ENCODE results near the gene SP5. TPM values are rescaled to one million over a fixed set of nuclear protein-coding genes. Genes with fewer than 3 reads are reported as not detected.
"Not testable (repeated sequence)": the region's sequence is repeated elsewhere in the genome, so short reads cannot be mapped to it uniquely, and the experiment has no call there.

The SP5 gene
- total and polyA plus RNA-seq, 2 donors (not counting 3 experiments of a cell fraction or from before 2014, with no cell fraction given), result not detected

DNA sequence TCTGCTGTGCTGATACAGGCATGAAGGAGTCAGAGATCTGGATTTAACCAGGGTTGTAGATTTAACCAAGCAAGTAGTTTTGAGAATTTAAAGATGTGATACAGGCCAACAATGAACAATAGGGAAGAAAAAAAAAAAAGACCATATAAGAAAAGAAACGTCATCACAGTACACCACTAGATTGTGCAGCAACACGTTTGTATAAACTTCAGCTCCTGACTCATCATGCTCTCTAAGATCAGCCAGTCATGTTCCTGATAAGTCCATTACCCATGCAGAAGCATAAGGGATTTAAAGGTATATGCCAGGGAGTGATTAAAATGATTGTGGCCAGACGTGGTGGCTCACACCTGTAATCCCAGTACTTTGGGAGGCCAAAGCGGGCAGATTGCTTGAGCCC lies 32.8 kb downstream of the SP5 start:
- TF ChIP-seq EZH2 (IDR thresholded peaks at IDR 0.05; ENCODE audit: borderline replicate concordance, low read depth, low read length, severe bottlenecking), result no peak
- TF ChIP-seq FOS (IDR thresholded peaks at IDR 0.05; ENCODE audit: borderline replicate concordance, insufficient read depth, low read length), result no peak
- TF ChIP-seq POLR2A (IDR thresholded peaks at IDR 0.05; ENCODE audit: low read depth, low read length), result no peak
- no peak for TF ChIP-seq JUN (IDR thresholded peaks at IDR 0.05; ENCODE audit: borderline replicate concordance, insufficient read depth, insufficient read length, low read depth)
- TF ChIP-seq, protein P1, sequence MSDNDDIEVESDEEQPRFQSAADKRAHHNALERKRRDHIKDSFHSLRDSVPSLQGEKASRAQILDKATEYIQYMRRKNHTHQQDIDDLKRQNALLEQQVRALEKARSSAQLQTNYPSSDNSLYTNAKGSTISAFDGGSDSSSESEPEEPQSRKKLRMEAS (IDR thresholded peaks at IDR 0.05; ENCODE audit: insufficient read depth, insufficient read length), result no peak
- TF ChIP-seq POLR2AphosphoS5 (IDR thresholded peaks at IDR 0.05; ENCODE audit: insufficient read depth, low read depth, low read length), result no peak
- TF ChIP-seq, protein P2, sequence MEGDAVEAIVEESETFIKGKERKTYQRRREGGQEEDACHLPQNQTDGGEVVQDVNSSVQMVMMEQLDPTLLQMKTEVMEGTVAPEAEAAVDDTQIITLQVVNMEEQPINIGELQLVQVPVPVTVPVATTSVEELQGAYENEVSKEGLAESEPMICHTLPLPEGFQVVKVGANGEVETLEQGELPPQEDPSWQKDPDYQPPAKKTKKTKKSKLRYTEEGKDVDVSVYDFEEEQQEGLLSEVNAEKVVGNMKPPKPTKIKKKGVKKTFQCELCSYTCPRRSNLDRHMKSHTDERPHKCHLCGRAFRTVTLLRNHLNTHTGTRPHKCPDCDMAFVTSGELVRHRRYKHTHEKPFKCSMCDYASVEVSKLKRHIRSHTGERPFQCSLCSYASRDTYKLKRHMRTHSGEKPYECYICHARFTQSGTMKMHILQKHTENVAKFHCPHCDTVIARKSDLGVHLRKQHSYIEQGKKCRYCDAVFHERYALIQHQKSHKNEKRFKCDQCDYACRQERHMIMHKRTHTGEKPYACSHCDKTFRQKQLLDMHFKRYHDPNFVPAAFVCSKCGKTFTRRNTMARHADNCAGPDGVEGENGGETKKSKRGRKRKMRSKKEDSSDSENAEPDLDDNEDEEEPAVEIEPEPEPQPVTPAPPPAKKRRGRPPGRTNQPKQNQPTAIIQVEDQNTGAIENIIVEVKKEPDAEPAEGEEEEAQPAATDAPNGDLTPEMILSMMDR (IDR thresholded peaks at IDR 0.05; ENCODE audit: extremely low read depth in 1 of 2, insufficient read depth in 1 of 2, low read depth in 1 of 2, low read length in 2 of 2), result no peak
- no peak for TF ChIP-seq GATA2 (IDR thresholded peaks at IDR 0.05; ENCODE audit: insufficient read depth, insufficient read length, low read depth, low read length)
- no peak for TF ChIP-seq MYC (IDR thresholded peaks at IDR 0.05; ENCODE audit: low read depth, low read length)
- H3K79me2 ChIP-seq (ENCODE audit: control insufficient read depth, insufficient read depth, low read length), result no peaks in the 10 kb centered on the region
- no peaks in the 10 kb centered on the region for H3K9me3 ChIP-seq (replicated peaks; ENCODE audit: control insufficient read depth, insufficient read depth, low read length)
- no peaks in the 10 kb centered on the region for H3K9me1 ChIP-seq (replicated peaks; ENCODE audit: control insufficient read depth, extremely low read depth, insufficient read depth, low read length)
- no peaks in the 10 kb centered on the region for H4K20me1 ChIP-seq (replicated peaks; ENCODE audit: control insufficient read depth, extremely low read depth, insufficient read depth, low read length)
- intact Hi-C loops (cut with micrococcal nuclease) (no loop called here), dilution Hi-C loops (cut with MboI; ENCODE audit: extremely low pct_ligation_motif_present, low sequenced_read_pairs) (no loop called here)
- DNase-seq (ENCODE audit: low read depth, low spot score), result no peak
- no peak for FAIRE-seq
- ChIA-PET CTCF (no interaction called here), POLR2A (no interaction called here)
- no peak overlapping the region for H3K4me3 ChIP-seq (replicated peaks in 1 of 3; ENCODE audit: insufficient read depth in 1 of 3, low read depth in 1 of 3, low read length in 3 of 3)
- H3K9ac ChIP-seq (replicated peaks; ENCODE audit: extremely low read depth, insufficient read depth, low read length), result no peak overlapping the region
- peaks cover 0 to 7% of the 10 kb centered on the region in 2 experiments for H3K27me3 ChIP-seq (ENCODE audit: control insufficient read depth in 2 of 2, insufficient read depth in 2 of 2, low read length in 2 of 2)
- no peaks in the 10 kb centered on the region for H3K36me3 ChIP-seq (ENCODE audit: control insufficient read depth in 2 of 2, extremely low read depth in 1 of 2, insufficient read depth in 2 of 2, low read length in 2 of 2)
- no peak overlapping the region for H3K4me2 ChIP-seq (ENCODE audit: insufficient read depth, low read length)
- H2AFZ ChIP-seq (ENCODE audit: low read depth, low read length), result no peak overlapping the region
- no TSS peak for BruUV-seq (replicated peaks)
- H3K4me1 ChIP-seq (ENCODE audit: control insufficient read depth, extremely low read depth, insufficient read depth, low read length), result no peaks in the 10 kb centered on the region
- H3K27ac ChIP-seq (ENCODE audit: insufficient read depth, low read depth, low read length), result no peak overlapping the region

DNA sequence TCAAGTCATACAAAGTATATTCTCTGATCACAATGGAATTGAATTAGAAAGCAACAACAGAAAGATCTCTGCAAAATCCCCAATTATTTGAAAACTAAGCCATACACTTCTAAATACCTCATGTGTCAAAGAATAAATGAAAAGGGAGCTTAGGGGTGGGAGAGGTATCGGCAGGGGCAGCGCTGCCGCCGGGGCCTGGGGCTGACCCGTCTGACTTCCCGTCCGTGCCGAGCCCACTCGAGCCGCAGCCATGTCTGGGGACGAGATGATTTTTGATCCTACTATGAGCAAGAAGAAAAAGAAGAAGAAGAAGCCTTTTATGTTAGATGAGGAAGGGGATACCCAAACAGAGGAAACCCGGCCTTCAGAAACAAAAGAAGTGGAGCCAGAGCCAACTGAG lies 36.4 kb downstream of the SP5 start:
- H3K9me1 ChIP-seq (replicated peaks; ENCODE audit: control insufficient read depth, extremely low read depth, insufficient read depth, low read length), result not testable (repeated sequence)

More for the DNA sequence above, 36.4 kb downstream of the SP5 start:
- H3K9ac ChIP-seq (replicated peaks; ENCODE audit: extremely low read depth, insufficient read depth, low read length); FAIRE-seq; H3K9me3 ChIP-seq (replicated peaks; ENCODE audit: control insufficient read depth, insufficient read depth, low read length); H3K27me3 ChIP-seq (ENCODE audit: control insufficient read depth in 2 of 2, insufficient read depth in 2 of 2, low read length in 2 of 2); H2AFZ ChIP-seq (ENCODE audit: low read depth, low read length); H3K4me2 ChIP-seq (ENCODE audit: insufficient read depth, low read length); H4K20me1 ChIP-seq (replicated peaks; ENCODE audit: control insufficient read depth, extremely low read depth, insufficient read depth, low read length); intact Hi-C loops (cut with micrococcal nuclease); DNase-seq (ENCODE audit: low read depth, low spot score); CTCF ChIA-PET; BruUV-seq (replicated peaks); H3K79me2 ChIP-seq (ENCODE audit: control insufficient read depth, insufficient read depth, low read length); dilution Hi-C loops (cut with MboI; ENCODE audit: extremely low pct_ligation_motif_present, low sequenced_read_pairs); H3K4me3 ChIP-seq (replicated peaks in 1 of 3; ENCODE audit: insufficient read depth in 1 of 3, low read depth in 1 of 3, low read length in 3 of 3); H3K4me1 ChIP-seq (ENCODE audit: control insufficient read depth, extremely low read depth, insufficient read depth, low read length); H3K36me3 ChIP-seq (ENCODE audit: control insufficient read depth in 2 of 2, extremely low read depth in 1 of 2, insufficient read depth in 2 of 2, low read length in 2 of 2); H3K27ac ChIP-seq (ENCODE audit: insufficient read depth, low read depth, low read length); POLR2A ChIA-PET: not testable (repeated sequence)

All from endothelial cell of umbilical vein (primary cell).